Type B pancreatic cell (in vitro differentiated cells): Measurements from ENCODE around the gene GPR137. TPM values are rescaled to one million over a fixed set of nuclear protein-coding genes. Genes with fewer than 3 reads are reported as not detected.
"Not testable (repeated sequence)": the region's sequence is repeated elsewhere in the genome, so short reads cannot be mapped to it uniquely, and the experiment has no call there.

ENCODE experiments used
- DNase-seq: peaks from one replicate; pipeline ENCODE4 v3.0.0; 2021; ENCODE audit warnings: mixed read lengths; ENCODE audit not compliant: unreplicated experiment; ENCODE audit errors: extremely low spot score
- H3K27ac Mint-ChIP-seq: 2 replicates; pipeline ENCODE4 v1.8.0; 2021; ENCODE audit warnings: mild to moderate bottlenecking, mixed read lengths
- H3K27me3 Mint-ChIP-seq: 2 replicates; pipeline ENCODE4 v1.8.0; 2021; ENCODE audit warnings: mixed read lengths
- H3K36me3 Mint-ChIP-seq: 2 replicates; pipeline ENCODE4 v1.8.0; 2021; ENCODE audit warnings: mixed read lengths
- H3K4me1 Mint-ChIP-seq: one replicate; pipeline ENCODE4 v1.8.0; 2021; ENCODE audit warnings: mixed read lengths; ENCODE audit not compliant: unreplicated experiment
- H3K4me3 Mint-ChIP-seq: 2 replicates; pipeline ENCODE4 v1.8.0; 2021; ENCODE audit warnings: mild to moderate bottlenecking, mixed read lengths
- H3K9me3 Mint-ChIP-seq: 2 replicates; pipeline ENCODE4 v1.8.0; 2021; ENCODE audit warnings: mixed read lengths
- total RNA-seq: library from RNA; stranded (reverse); gene quantifications from 2 replicates; pipeline ENCODE4 v1.2.1, GENCODE V29; 2021; ENCODE audit warnings: low replicate concordance
- TF ChIP-seq, protein P1 (sequence below): fragments of 200-600 bp; sonication (generic); conservative IDR thresholded peaks from 2 replicates; pipeline ENCODE4 v1.5.0; 2021; ENCODE audit warnings: antibody characterized with exemption, mild to moderate bottlenecking

Gene GPR137
- total RNA-seq, 1 donor from 2014 or later, result 47.9 TPM

- Mint-ChIP-seq H3K4me3 (peak overlapping the region; percentile 96), H3K27ac (peak overlapping the region; percentile 92), H3K9me3 (no peaks in the 10 kb centered on the region), H3K27me3 (peaks cover 7% of the 10 kb centered on the region), H3K4me1 (peaks cover 19% of the 10 kb centered on the region), H3K36me3 (no peaks in the 10 kb centered on the region)
- no peak for DNase-seq
- TF ChIP-seq, protein P1, sequence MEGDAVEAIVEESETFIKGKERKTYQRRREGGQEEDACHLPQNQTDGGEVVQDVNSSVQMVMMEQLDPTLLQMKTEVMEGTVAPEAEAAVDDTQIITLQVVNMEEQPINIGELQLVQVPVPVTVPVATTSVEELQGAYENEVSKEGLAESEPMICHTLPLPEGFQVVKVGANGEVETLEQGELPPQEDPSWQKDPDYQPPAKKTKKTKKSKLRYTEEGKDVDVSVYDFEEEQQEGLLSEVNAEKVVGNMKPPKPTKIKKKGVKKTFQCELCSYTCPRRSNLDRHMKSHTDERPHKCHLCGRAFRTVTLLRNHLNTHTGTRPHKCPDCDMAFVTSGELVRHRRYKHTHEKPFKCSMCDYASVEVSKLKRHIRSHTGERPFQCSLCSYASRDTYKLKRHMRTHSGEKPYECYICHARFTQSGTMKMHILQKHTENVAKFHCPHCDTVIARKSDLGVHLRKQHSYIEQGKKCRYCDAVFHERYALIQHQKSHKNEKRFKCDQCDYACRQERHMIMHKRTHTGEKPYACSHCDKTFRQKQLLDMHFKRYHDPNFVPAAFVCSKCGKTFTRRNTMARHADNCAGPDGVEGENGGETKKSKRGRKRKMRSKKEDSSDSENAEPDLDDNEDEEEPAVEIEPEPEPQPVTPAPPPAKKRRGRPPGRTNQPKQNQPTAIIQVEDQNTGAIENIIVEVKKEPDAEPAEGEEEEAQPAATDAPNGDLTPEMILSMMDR, result peak; percentile 60
Measured at GRCh38 chr11:64305691-64306562, 20.3 kb downstream of the GPR137 start.

DNA sequence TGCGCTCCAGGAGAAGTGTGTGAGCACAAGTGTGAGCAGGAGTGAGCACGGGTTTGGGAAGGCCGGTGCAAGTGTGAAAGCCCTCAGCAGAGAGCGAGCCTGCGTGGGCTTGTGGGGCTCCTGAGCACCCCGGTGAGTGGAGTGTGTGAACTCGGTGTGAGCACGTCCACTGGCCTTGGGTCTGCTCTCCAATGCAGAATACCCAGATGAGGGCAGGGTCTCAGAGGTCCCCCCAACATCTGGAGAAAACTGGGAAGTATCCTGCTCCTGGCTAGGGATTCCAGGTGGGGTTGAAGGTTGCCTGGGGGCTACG lies 20.9 kb downstream of the GPR137 start:
- H3K27ac Mint-ChIP-seq, result peak overlapping the region; percentile 92
- no peak for DNase-seq
- no peaks in the 10 kb centered on the region for H3K9me3 Mint-ChIP-seq
- H3K36me3 Mint-ChIP-seq, result no peaks in the 10 kb centered on the region
- H3K4me3 Mint-ChIP-seq, result peak overlapping the region; percentile 96
- TF ChIP-seq, protein P1, result no peak
- H3K4me1 Mint-ChIP-seq, result peaks cover 21% of the 10 kb centered on the region
- H3K27me3 Mint-ChIP-seq, result peaks cover 4% of the 10 kb centered on the region

- no peaks in the 10 kb centered on the region for H3K9me3 Mint-ChIP-seq
- peak overlapping the region; percentile 96 for H3K4me3 Mint-ChIP-seq
- peaks cover 21% of the 10 kb centered on the region for H3K4me1 Mint-ChIP-seq
- DNase-seq, result no peak
- TF ChIP-seq, protein P1, result no peak
- H3K27ac Mint-ChIP-seq, result no peak overlapping the region
- peaks cover under 1% of the 10 kb centered on the region for H3K27me3 Mint-ChIP-seq
- H3K36me3 Mint-ChIP-seq, result no peaks in the 10 kb centered on the region
Measured at GRCh38 chr11:64306876-64307622, 21.4 kb downstream of the GPR137 start.

DNA sequence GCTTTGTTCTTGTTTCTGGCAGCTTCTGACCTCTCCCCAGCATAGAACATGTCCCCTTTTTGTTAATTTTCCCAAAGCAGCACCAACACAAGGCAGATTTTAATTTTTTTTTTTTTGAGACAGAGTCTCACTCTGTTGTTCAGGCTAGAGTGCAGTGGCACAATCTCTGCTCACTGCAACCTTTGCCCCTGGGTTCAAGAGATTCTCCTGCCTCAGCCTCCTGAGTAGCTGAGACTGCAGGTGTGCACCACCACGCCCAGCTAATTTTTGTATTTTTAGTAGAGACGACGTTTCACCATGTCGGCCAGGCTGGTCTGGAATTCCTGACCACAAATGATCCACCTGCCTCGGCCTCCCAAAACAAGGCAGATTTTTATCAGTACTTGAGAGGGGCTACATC lies 22.1 kb downstream of the GPR137 start:
- Mint-ChIP-seq H3K27ac (peak overlapping the region; percentile 26), H3K4me1 (peaks cover 21% of the 10 kb centered on the region), H3K4me3 (peak overlapping the region; percentile 18)
- not testable (repeated sequence) for H3K36me3 Mint-ChIP-seq, DNase-seq, H3K27me3 Mint-ChIP-seq, H3K9me3 Mint-ChIP-seq

GRCh38 chr11:64312947-64313346 lies 27.3 kb downstream of the GPR137 start:
- peaks cover 10% of the 10 kb centered on the region for H3K4me1 Mint-ChIP-seq
- TF ChIP-seq, protein P1, result no peak
- H3K36me3 Mint-ChIP-seq, result peaks cover 5% of the 10 kb centered on the region
- peak overlapping the region; percentile 81 for H3K27ac Mint-ChIP-seq
- peak overlapping the region; percentile 60 for H3K4me3 Mint-ChIP-seq
- H3K9me3 Mint-ChIP-seq, result no peaks in the 10 kb centered on the region
- DNase-seq, result no peak
- no peaks in the 10 kb centered on the region for H3K27me3 Mint-ChIP-seq
